Testis (tissue), 2 donors: ENCODE measurements around the gene ABHD17A.

Experiments
- POLR2A ChIP-seq: fragments of 450-650 bp; IDR thresholded peaks from one replicate; pipeline ENCODE4 v1.6.1; 2017; ENCODE audit warnings: antibody characterized with exemption, mild to moderate bottlenecking, moderate library complexity
- TF ChIP-seq, protein P1 (sequence below), 3 experiments: fragments of 450-650 bp in 2 of 3; fragments of 200-600 bp in 1 of 3; sonication (generic) in 1 of 3; IDR thresholded peaks; one replicate each; pipeline ENCODE4 v1.5.1; 2016 to 2019; ENCODE audit warnings: antibody characterized with exemption in 3 of 3, mild to moderate bottlenecking in 2 of 3, moderate library complexity in 1 of 3

DNA sequence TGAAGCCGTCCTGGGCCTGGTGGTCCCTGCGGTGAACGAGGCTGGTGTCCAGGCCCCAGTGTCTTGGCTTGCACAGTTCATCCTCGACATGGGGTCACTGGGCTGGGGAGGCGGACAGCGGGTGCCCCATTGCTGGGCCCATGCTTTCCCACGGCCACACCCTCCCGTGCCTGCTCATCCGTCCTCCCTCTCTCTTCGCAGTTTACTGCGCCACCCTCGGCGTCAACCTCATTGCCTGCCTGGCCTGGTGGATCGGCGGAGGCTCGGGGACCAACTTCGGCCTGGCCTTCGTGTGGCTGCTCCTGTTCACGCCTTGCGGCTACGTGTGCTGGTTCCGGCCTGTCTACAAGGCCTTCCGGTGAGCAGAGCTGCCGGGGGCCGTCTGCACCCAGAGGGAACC, 32.6 kb upstream of the ABHD17A start:
- TF ChIP-seq, protein P1, sequence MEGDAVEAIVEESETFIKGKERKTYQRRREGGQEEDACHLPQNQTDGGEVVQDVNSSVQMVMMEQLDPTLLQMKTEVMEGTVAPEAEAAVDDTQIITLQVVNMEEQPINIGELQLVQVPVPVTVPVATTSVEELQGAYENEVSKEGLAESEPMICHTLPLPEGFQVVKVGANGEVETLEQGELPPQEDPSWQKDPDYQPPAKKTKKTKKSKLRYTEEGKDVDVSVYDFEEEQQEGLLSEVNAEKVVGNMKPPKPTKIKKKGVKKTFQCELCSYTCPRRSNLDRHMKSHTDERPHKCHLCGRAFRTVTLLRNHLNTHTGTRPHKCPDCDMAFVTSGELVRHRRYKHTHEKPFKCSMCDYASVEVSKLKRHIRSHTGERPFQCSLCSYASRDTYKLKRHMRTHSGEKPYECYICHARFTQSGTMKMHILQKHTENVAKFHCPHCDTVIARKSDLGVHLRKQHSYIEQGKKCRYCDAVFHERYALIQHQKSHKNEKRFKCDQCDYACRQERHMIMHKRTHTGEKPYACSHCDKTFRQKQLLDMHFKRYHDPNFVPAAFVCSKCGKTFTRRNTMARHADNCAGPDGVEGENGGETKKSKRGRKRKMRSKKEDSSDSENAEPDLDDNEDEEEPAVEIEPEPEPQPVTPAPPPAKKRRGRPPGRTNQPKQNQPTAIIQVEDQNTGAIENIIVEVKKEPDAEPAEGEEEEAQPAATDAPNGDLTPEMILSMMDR (IDR thresholded peaks at IDR 0.05), result no peak
- TF ChIP-seq POLR2A, result no peak
